HTR-8/SVneo (cell line): ENCODE measurements around the gene CFAP97.
"Not testable (repeated sequence)": the region's sequence is repeated elsewhere in the genome, so short reads cannot be mapped to it uniquely, and the experiment has no call there.

ENCODE experiments used
- DNase-seq: peaks from one replicate; pipeline ENCODE4 v3.0.0; 2011; ENCODE audit warnings: low spot score, mixed read lengths; ENCODE audit not compliant: insufficient read length
- FAIRE-seq: peaks from 2 replicates; lab custom pipeline; 2011; peaks lifted over from hg19 to GRCh38; lab: Jason Lieb, UNC

The CFAP97 gene

DNA sequence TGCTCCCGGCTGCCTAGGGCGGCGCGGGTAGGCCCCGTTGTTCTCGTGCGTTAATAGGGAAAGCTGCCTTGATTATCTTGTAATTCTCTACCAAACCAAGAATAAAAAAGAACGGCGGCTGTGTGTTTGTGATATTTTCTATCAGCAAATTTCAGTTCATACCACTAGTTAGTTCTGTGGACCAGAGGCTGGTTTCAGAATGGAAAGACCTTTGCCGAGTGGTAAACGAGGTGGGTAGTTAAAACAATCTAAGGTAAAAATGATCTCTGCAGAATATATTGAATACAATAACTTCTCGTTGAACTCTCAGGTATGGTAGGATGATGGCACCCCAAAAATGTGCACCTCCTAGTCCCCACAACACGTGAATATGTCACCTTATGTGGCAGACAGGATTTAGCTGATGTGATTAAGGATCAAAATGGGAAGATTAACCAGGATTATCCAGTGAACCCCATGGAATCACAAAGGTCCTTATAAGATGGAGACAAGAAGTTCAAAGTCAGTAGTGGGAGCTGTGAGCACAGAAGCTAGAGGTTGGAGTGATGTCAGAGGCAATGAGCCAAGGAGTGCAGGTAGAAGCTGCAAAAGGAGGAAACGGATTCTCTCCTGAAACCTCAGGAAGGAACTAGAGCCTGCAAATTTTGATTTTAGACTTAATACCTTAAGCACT, 574 bp upstream of the CFAP97 start:
- FAIRE-seq = no peak
- DNase-seq = no peak

DNA sequence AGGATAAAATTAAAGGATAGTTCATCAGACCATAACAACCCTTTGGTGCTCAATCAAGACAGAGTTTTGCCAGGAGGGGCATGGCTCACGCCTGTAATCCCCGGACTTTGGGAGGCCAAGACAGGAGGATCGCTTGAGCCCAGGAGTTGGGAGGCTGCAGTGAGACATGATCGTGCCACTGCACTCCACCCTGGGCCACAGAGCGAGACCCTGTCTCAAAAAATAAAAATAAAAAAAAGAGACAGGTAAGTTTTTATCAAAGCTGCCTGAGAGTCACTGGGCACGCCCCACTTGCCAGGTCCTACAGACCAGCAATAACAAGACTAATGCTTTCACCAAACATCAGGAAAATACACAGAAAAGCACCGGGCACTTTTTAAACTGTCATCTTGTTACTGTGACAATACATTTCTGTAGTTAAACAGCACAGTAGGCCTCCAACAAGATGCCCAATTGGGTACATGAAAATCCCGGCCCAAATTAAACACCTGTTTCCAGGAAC, 765 bp downstream of the CFAP97 start:
- FAIRE-seq (no peak), DNase-seq (no peak)

DNA sequence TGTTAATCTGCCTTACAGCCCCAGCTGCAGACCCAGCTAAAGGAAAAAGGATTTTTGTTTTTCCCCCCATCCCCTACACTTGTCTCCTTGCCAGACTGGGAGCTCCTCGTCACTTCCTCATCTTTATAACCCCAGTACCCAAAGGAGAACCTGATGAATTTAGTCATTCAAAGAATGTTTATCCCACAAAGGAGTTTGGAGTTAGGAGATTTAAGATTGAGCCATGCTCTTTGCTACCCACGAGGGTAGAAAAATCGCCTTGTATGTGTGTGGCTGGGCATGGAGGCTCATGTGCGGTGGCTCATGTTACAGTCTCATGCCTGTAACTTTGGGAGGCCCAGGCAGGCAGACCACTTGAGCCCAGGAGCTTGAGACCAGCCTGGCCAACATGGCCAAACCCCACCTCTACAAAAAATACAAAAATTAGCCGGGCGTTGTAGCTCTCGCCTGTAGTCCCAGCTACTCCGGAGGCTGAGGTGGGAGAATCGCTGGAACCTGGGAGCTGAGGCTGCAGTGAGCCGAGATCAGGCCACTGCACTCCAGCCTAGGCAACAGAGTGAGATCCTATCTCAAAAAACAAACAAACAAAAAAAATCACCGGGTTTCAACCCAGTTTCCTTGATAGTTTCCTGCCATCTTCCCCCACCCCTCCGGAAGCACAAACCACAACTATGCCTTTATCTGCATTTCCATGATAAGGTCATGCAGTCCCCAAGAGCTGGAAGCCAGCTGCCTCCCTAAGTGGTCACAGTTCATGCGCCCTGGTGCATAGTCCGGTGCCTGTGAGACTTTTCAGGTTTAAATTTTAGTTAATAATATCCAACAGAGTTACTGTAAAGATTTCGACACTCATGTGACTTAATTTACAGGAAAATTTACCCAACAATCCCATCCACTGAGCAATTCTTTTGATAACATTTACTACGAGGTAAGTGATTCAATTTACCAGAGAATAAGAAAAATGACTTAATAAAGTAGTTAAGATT, 1.5 kb downstream of the CFAP97 start:
- DNase-seq (no peak), FAIRE-seq (no peak)

DNA sequence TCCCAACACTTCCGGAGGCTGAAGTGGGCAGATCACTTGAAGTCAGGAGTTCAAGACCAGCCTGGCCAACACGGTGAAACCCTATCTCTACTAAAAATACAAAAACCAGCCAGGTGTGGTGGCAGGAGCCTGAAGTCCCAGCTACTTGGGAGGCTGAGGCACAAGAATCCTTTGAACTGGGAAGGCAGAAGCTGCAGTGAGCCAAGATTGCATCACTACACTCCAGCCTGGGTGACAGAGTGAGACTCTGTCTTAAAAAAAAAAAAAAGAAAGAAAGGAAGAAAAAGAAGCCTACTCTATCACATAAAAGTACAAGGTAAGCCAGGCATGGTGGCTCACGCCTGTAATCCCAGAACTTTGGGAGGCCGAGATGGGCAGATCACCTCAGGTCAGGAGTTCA, 5.6 kb downstream of the CFAP97 start:
- not testable (repeated sequence) for FAIRE-seq, DNase-seq

DNA sequence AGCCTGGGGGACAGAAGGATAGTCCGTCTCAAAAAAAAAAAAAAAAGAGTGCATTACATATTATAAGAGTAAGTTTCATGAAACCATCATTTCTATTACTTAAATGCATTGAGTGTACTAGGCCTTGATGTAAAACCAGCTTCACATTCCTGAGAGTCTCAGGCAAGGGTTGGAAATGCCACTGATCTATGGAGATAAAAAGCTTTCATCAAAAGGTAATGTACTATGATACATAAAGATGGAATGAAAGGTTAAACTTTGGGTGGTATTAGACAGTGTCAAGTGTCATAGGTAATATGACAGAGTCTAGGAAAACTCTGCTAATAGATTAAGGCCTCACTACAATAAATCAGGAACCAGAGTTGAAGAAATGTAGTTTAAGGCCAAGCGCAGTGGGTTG, 7.4 kb downstream of the CFAP97 start:
- no peak for DNase-seq
- no peak for FAIRE-seq

DNA sequence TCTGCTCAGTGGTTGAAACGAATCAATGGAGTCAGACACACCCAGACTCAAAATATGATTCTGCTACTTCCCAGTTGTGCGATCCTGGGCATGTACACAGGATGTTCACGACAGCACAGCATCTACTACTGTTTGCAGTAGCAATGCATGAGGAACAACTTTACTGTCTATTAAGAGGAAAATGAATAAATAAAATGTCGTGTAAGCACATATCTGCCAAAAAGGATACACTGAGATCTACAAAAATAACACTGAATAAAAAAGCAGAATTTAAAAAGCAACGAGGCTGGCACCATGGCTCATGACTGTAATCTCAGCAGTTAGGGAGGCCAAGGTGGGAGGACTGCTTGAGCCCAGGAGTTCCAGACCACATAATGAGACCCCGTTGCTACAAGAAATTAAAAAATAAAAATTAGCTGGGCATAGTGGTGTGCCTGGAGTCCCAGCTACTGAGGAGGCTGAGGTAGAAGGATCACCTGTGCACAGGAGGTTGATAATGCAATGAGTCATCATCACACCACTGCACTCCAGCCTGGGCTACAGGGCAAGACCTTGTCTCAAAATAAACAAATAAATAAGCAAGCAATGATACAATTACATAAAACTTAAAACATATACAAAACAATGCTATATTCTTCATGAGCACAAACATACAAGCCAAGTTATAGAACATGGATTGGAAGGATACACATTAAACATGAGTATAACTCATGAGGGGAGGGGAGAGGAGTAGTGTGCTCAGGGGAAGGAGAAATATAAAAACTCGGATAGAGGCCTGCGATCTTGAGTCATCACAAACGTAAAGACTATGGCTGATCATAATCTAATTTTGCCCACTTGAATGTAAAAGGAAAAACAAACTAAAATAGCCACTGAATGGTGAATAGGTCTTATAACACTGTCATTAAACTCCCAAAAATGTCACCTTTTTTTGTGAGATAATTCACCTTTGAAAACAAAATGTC, 8.6 kb downstream of the CFAP97 start:
- no peak for DNase-seq
- FAIRE-seq = peak; percentile 4

DNA sequence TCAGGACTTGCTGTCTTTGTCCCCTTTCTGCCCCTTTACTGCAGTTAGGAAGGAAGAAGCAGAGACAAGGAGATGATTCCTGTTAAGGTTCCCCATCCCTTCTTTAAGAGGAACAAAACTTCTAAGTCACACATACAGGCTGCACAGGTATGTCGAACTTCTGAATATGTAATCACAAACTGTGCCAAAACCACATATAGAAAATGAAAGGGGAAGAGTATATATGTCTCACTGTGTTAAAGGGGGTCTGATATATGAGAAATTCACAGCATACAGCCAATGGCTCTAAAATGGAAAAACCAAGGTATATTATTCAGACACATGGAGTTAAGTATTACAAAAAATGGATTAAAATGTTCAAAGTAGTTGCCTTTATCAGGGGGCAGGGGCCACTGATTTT, 11.7 kb downstream of the CFAP97 start:
- no peak for DNase-seq
- FAIRE-seq = peak; percentile 31

DNA sequence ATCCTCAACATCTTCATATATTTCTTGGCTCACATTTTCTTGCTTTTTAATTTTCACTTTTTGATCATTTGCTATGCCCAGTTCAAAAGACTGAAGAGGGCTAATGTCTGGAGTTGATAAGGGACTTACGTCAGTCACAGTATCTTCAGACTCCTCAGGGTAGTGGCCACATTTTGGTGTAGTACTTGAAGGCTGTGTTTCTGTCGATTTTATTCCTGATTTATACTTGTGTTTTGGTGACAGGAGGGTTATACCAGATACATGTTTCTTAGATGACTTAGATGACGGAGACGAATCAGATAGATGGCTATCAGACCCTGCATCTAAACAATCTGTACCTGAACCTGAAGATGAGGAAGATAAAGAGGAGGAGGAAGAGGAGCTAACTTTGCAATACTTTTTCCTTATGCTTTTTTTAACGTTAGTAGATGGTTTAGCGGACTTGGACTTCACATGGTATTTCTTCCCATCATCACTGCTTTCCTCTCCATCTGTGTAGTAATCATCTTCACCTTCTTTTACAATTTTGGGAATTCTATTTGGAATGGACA, 13.4 kb downstream of the CFAP97 start:
- DNase-seq (no peak), FAIRE-seq (peak; percentile 48)

DNA sequence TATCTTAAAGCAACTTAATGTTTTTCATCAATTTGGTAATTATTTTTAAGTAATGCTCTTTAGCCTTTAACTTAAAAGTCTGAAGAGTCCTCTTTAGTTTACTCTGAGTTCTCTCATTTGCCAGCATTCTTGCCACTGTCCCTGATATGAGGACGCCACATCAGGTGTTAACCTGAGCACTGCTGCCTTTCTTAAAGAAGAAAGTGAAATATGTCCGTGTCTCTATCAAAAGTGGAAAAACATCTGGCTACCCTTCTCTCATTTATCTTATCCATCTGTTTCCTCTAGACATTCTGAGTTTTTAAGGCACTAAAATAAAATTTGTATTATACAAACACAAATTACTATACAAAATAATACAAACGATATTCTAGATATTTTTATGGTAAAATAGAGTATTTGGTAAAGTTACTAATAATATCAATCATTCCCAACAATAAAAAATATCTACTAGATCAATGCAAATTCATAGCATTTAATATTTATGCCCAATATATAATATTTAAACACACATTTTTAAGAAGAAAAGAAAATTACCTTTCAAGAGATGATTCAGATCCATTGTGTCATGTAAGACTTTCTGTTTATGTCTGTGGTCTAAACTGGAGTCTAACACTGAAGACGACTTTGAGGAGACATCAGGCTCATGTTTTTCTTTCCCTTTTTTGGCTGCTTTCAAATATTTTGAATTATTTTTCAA, 14.0 kb downstream of the CFAP97 start:
- DNase-seq = no peak
- no peak for FAIRE-seq

DNA sequence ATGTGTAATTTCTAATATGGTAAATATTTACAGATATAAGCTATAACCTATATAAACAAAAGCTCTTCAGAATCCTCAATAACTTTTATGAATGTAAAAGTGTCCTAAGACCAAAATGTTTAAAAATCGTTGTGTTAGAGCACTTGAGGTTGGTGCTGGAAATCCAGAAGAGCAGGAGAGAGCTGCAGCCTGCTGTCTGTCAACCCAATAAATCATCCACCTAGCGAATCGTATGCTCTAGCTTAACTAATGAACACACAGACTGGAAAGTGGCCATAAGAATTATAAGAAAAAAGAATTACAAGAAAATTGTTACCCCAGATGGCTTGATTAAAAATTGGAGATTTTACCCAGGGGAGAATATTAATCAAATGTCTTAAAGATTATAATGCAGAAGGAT, 17.0 kb downstream of the CFAP97 start:
- FAIRE-seq = no peak
- no peak for DNase-seq

DNA sequence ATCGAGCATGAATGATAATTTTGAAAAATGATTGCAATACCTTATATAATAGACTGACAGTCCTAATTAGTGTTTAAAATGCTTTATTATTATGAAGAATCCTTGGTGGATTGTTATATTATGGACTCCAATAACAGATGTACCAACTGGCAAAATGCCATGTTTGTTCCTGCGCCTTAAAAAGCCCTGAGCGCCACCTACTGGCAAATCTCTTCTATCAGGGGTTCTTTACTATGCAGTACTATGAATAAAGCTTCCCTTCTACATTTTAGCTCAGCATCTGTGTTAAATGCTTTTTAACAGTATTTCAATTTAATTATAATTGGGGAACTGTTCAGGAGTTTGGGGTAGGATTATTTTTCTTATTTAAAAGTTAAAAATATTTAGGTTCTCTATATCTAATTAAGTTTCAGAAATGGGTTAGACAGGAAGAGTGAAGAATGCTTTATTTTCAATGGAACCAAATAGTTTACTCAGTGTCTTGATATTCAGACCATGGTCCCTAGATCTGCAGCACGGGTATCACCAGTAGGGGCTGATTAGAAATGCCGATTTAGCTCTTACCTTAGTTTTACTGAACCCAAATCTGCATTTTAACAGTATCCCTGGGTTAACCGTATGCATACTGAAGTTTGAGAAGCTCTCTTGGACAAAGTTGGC, 20.0 kb downstream of the CFAP97 start:
- DNase-seq (peak; percentile 73), FAIRE-seq (no peak)

DNA sequence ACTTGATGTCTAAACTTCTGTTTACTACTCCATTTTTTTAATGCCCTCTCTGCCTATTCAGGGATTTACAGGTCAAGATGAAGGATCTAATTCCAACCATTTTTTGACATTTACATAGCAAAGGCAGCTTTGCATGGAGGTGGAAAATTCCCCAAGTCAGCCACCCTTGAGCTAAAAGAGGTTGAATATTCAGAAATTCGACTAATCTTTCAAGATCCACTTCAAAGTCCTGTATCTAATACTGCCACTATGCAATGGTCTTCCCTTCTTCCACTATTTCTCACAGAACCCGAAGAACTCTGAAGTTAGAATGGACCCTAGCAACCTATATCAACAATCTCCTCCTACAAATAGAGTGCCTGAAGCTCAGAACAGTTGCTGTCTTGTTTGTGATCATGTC, 21.6 kb downstream of the CFAP97 start:
- FAIRE-seq (no peak), DNase-seq (no peak)

DNA sequence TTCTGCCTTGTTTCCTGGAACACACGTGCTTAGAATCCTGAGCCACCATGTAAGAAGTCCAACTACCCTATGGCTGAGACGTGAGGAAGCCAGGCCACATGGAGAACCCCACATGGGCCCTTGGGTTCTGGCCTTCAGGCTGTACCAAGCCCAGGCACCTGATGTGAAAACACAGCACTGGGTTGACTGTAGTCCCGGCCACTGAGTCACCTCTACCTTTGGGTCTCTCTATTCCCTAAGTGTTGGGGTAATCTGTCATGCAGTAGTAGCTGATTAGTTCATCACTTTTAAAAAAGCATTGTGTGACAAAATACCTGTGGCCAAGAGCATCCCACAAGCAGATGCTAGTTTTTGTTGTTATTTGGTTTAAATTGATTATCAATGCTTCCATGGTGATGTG, 24.3 kb downstream of the CFAP97 start:
- DNase-seq (no peak), FAIRE-seq (no peak)

DNA sequence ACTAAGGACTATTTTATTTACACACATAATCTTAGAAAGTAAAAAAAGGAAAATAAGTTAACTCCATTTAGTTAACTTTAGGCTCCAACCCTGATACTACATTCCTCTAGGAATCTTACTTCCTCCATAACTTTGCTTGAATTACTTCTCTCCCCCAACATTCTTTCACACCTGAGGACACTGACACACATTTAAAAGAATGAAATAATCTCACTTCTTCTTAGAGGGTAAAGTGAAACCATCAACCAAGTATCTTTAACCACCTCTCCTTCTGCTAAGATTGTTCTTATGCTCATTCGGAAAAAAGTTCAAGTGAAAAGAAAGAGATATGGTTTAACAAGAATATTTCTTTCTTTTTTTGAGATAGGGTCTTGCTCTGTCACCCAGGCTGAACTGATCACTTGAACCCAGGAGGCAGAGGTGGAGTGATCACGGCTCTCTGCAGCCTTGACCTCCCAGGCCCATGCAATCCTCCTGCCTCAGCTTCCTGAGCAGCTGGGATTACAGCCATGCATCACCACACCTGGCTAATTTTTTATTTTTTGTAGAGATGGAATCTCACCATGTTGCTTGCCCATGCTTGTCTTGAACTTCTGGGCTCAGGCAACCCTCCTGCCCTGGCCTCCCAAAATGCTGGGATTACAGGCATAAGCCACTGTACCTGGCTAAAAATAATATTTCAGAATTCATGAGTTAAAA, 32.3 kb downstream of the CFAP97 start:
- no peak for DNase-seq
- no peak for FAIRE-seq

DNA sequence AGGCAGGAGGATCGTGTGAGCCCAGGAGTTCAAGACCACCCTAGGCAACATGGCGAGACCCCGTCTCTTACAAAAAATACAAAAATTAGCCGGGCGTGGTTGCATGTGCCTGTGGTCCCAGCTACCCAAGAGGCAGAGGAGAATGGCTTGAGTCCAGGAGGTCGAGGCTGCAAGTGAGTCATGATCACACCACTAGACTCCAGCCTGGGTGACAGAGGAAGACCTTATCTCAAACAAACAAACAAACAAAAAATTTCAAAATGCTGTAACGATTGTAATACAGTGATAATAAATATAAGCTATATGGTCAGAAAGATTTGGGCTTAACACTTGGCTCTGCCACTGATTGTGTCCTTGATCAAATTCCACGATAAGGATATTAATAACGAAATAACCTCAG, 36.6 kb downstream of the CFAP97 start:
- DNase-seq (no peak), FAIRE-seq (no peak)

DNA sequence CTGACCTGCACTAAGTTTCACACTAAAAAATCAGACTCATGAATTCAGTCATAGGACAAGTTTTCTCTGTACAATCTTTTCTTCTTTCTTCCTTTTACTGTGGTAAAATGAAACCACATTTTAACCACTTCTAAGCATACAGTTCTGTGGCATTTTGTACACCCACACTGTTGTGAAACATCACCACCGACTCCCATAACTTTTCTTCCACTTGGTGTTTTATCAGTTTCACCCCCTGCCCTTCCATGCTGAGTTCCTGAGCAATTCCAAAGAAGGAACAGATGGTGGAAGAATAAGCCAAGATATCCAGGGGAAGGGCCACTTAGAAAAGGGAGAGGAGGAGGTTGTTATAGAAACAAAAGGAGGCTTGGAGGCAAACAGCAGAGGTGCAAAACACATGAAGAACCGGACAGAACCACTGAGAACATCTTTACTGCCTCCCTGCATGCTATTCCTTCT, 38.2 kb downstream of the CFAP97 start:
- DNase-seq = no peak
- FAIRE-seq = no peak

DNA sequence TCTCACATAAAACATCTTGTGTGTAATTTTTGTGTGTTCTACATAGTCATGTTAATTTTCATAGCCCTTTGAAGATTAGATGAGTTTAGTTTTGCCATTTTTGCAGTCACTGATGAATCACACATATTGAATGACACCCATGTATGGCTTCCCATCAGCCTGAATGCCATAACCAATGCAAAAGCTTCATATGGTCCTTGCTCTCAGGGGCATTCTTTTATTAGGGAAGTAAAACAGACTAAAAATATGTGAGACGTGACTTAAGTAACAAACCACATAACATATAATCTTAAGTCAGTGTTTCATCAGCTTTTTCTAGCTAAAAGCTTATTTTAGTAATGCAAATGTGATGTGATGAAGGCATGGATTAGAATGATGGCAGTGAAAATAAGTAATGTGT, 52.5 kb downstream of the CFAP97 start:
- FAIRE-seq = no peak
- no peak for DNase-seq

DNA sequence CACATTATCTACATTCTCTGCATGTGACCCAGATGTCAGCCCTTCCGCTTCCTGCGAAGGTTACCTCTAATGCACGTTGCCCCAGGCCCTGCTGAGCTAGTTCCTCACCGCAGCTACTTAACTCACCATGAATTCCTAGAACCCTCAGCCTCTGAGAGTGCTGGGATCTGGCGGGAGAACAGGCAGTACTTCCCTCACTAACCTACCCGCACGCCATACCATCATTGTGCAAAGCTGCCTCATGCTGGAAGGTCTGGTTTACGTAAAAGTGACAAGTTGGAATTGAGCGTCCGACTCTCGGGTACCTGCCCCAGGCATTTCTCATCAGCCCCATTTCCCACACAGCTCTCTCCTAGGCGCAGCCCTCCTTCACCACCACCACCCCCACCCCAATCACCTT, 54.4 kb downstream of the CFAP97 start:
- FAIRE-seq = no peak
- DNase-seq = no peak
